ENCODE measurements around the gene RALGAPA2.

DNA sequence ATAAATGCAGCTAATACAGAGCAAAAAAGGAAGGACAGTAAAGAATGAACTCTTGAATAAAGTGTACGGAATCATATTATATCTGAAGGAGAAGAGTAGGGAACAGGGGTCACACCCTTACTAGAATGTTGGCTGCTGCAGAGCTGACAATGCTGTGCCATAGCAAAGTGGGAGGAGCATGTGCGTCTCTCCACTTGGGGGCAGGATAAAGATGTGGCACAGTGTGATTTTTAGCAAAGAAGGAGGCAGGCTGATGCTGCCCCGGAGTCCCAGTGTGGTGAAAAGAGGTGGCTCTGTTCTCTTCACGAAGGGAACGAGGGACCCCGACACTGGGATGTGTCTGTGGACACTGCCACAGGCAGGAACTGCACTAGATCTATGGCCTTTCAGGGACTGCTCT is 277.0 kb downstream of the RALGAPA2 start:
- TF ChIP-seq, protein P1, sequence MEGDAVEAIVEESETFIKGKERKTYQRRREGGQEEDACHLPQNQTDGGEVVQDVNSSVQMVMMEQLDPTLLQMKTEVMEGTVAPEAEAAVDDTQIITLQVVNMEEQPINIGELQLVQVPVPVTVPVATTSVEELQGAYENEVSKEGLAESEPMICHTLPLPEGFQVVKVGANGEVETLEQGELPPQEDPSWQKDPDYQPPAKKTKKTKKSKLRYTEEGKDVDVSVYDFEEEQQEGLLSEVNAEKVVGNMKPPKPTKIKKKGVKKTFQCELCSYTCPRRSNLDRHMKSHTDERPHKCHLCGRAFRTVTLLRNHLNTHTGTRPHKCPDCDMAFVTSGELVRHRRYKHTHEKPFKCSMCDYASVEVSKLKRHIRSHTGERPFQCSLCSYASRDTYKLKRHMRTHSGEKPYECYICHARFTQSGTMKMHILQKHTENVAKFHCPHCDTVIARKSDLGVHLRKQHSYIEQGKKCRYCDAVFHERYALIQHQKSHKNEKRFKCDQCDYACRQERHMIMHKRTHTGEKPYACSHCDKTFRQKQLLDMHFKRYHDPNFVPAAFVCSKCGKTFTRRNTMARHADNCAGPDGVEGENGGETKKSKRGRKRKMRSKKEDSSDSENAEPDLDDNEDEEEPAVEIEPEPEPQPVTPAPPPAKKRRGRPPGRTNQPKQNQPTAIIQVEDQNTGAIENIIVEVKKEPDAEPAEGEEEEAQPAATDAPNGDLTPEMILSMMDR (IDR thresholded peaks at IDR 0.05) = no peak
- no peak for TF ChIP-seq POLR2A (IDR thresholded peaks at IDR 0.05)
